Activated CD4-positive, alpha-beta T cell treated with anti-CD3 and anti-CD28 coated beads for 1 hour (primary cell): Measurements from ENCODE around the gene ADCY3.

Experiments
- DNase-seq: peaks from one replicate; pipeline ENCODE4 v3.0.0-alpha.2; 2020

ADCY3 gene

GRCh38 chr2:24920098-24920808 is at the start of gene ADCY3:
ADCY3 (minus strand) TSS chr2:24920237; CDS start chr2:24918987, 1,250 bp downstream.
- peak; percentile 28 for DNase-seq

- DNase-seq: no peak
Measured at GRCh38 chr2:24969784-24970183, 49.7 kb upstream of the ADCY3 start.

- no peak for DNase-seq
Measured at GRCh38 chr2:24961903-24962302, 41.9 kb upstream of the ADCY3 start.

GRCh38 chr2:24959761-24960160 is 39.7 kb upstream of the ADCY3 start:
- no peak for DNase-seq

- no peak for DNase-seq
Measured at GRCh38 chr2:24958411-24958935, 38.4 kb upstream of the ADCY3 start.

GRCh38 chr2:24957976-24958375 is 37.9 kb upstream of the ADCY3 start:
- no peak for DNase-seq

GRCh38 chr2:24957221-24957620 is 37.2 kb upstream of the ADCY3 start:
- no peak for DNase-seq

GRCh38 chr2:24955921-24956320 is 35.9 kb upstream of the ADCY3 start:
- no peak for DNase-seq

- no peak for DNase-seq
Measured at GRCh38 chr2:24955232-24955631, 35.2 kb upstream of the ADCY3 start.

- DNase-seq: no peak
Measured at GRCh38 chr2:24950102-24950501, 30.1 kb upstream of the ADCY3 start.

GRCh38 chr2:24948506-24948905 is 28.5 kb upstream of the ADCY3 start:
- no peak for DNase-seq

GRCh38 chr2:24947561-24948157 is 27.6 kb upstream of the ADCY3 start:
- DNase-seq: no peak

GRCh38 chr2:24945907-24946306 is 25.9 kb upstream of the ADCY3 start:
- DNase-seq: no peak

- no peak for DNase-seq
Measured at GRCh38 chr2:24943427-24944053, 23.5 kb upstream of the ADCY3 start.

GRCh38 chr2:24939353-24939752 is 19.3 kb upstream of the ADCY3 start:
- DNase-seq: no peak

GRCh38 chr2:24937236-24937635 is 17.2 kb upstream of the ADCY3 start:
- no peak for DNase-seq

- no peak for DNase-seq
Measured at GRCh38 chr2:24935145-24935544, 15.1 kb upstream of the ADCY3 start.

- no peak for DNase-seq
Measured at GRCh38 chr2:24932715-24933114, 12.7 kb upstream of the ADCY3 start.

GRCh38 chr2:24930768-24931167 is 10.7 kb upstream of the ADCY3 start:
- no peak for DNase-seq

GRCh38 chr2:24929230-24929629 is 9.2 kb upstream of the ADCY3 start:
- no peak for DNase-seq

- DNase-seq: no peak
Measured at GRCh38 chr2:24928036-24928435, 8.0 kb upstream of the ADCY3 start.

GRCh38 chr2:24926602-24927252 is 6.7 kb upstream of the ADCY3 start:
- DNase-seq: no peak

- no peak for DNase-seq
Measured at GRCh38 chr2:24926220-24926601, 6.2 kb upstream of the ADCY3 start.

GRCh38 chr2:24925815-24926214 is 5.8 kb upstream of the ADCY3 start:
- DNase-seq: no peak
